Type B pancreatic cell (in vitro differentiated cells): ENCODE measurements around the gene CCDC194. TPM values are rescaled to one million over a fixed set of nuclear protein-coding genes. Genes with fewer than 3 reads are reported as not detected.

Source experiments
- DNase-seq: peaks from one replicate; pipeline ENCODE4 v3.0.0; 2021; ENCODE audit warnings: mixed read lengths; ENCODE audit not compliant: unreplicated experiment; ENCODE audit errors: extremely low spot score
- H3K27ac Mint-ChIP-seq: 2 replicates; pipeline ENCODE4 v1.8.0; 2021; ENCODE audit warnings: mild to moderate bottlenecking, mixed read lengths
- H3K27me3 Mint-ChIP-seq: 2 replicates; pipeline ENCODE4 v1.8.0; 2021; ENCODE audit warnings: mixed read lengths
- H3K36me3 Mint-ChIP-seq: 2 replicates; pipeline ENCODE4 v1.8.0; 2021; ENCODE audit warnings: mixed read lengths
- H3K4me1 Mint-ChIP-seq: one replicate; pipeline ENCODE4 v1.8.0; 2021; ENCODE audit warnings: mixed read lengths; ENCODE audit not compliant: unreplicated experiment
- H3K4me3 Mint-ChIP-seq: 2 replicates; pipeline ENCODE4 v1.8.0; 2021; ENCODE audit warnings: mild to moderate bottlenecking, mixed read lengths
- H3K9me3 Mint-ChIP-seq: 2 replicates; pipeline ENCODE4 v1.8.0; 2021; ENCODE audit warnings: mixed read lengths
- CTCF ChIP-seq: fragments of 200-600 bp; sonication (generic); conservative IDR thresholded peaks from 2 replicates; pipeline ENCODE4 v1.5.0; 2021; ENCODE audit warnings: antibody characterized with exemption, mild to moderate bottlenecking
- total RNA-seq: library from RNA; stranded (reverse); gene quantifications from 2 replicates; pipeline ENCODE4 v1.2.1, GENCODE V29; 2021; ENCODE audit warnings: low replicate concordance

Gene CCDC194
- total RNA-seq, 1 donor from 2014 or later: not detected

DNA sequence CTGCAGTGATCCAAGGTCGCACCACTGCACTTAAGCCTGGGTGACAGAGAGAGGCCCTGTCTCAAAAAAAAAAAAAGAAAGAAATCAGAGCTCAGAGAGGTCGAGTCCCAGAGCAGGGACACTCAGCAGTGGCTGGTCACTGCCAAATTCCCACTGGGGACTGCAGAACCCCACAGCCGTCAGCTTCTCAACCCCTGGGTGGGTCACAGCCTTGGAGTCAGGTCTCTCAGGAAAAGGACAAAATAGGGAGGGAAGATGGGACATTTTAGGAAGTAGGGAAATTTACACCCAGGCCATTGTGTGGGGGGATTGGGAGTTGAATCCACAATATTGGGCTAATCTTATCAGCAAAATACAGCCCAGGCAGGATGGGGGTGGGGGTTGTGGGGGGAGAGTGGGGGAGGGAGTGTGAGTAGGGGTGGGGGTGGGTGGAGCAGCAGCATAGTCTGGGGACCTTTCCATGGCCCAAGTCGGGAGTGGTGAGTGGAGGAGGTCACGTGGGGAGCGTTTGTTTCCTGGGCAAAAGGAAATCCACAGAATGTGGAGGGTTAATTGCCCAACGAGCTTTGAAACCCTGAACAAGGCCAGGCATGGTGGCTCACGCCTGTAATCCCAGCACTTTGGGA lies 5.0 kb upstream of the CCDC194 start:
- Mint-ChIP-seq H3K9me3 (no peaks in the 10 kb centered on the region), H3K36me3 (no peaks in the 10 kb centered on the region), H3K27me3 (peaks cover 4% of the 10 kb centered on the region), H3K27ac (no peak overlapping the region), H3K4me3 (no peak overlapping the region), H3K4me1 (no peaks in the 10 kb centered on the region)
- DNase-seq: no peak
- no peak for TF ChIP-seq CTCF

DNA sequence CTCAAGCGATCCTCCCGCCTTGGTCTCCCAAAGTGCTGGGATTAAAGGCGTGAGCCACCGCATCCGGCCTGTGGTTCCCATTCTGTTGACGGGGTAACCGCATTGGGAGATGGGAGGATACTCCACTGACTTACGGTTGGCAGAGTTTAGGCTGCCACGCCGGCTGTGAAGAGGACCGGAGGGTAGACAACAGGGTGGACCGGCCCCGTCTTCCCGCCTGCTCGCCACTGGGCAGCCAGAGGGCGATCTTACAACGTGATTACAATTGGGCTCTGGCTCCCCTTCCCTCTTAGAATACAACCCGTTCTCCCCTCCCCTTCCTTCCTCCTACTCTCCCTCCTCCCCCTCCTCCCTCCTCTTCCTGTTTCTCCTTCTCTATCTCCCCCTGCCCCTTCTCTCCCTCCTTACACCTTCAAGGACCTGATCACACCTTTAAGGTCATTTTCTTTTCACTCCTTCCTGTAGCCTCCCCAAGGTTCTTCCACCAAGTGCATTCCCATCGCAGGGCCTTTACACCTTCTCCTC lies 957 bp upstream of the CCDC194 start:
- TF ChIP-seq CTCF: peak; percentile 73
- no peak overlapping the region for H3K4me3 Mint-ChIP-seq

GRCh38 chr19:17393002-17393401 lies 994 bp downstream of the CCDC194 start:
- H3K27ac Mint-ChIP-seq: no peak overlapping the region

More for the DNA sequence above, 957 bp upstream of the CCDC194 start:
- Mint-ChIP-seq H3K27me3 (peaks cover 9% of the 10 kb centered on the region), H3K27ac (no peak overlapping the region), H3K9me3 (no peaks in the 10 kb centered on the region), H3K36me3 (no peaks in the 10 kb centered on the region), H3K4me1 (peaks cover 9% of the 10 kb centered on the region)
- DNase-seq: no peak

GRCh38 chr19:17391371-17392151 lies 2.4 kb downstream of the CCDC194 start:
- H3K4me1 Mint-ChIP-seq: peaks cover 9% of the 10 kb centered on the region
- no peak for DNase-seq
- H3K27me3 Mint-ChIP-seq: peaks cover 23% of the 10 kb centered on the region
- H3K27ac Mint-ChIP-seq: no peak overlapping the region
- H3K9me3 Mint-ChIP-seq: no peaks in the 10 kb centered on the region
- peak; percentile 56 for TF ChIP-seq CTCF
- peak overlapping the region; percentile 95 for H3K4me3 Mint-ChIP-seq
- no peaks in the 10 kb centered on the region for H3K36me3 Mint-ChIP-seq

More at GRCh38 chr19:17393002-17393401, 994 bp downstream of the CCDC194 start:
- no peaks in the 10 kb centered on the region for H3K9me3 Mint-ChIP-seq
- no peak overlapping the region for H3K4me3 Mint-ChIP-seq
- DNase-seq: no peak
- no peak for TF ChIP-seq CTCF
- no peaks in the 10 kb centered on the region for H3K36me3 Mint-ChIP-seq
- H3K27me3 Mint-ChIP-seq: peaks cover 20% of the 10 kb centered on the region
- peaks cover 9% of the 10 kb centered on the region for H3K4me1 Mint-ChIP-seq

- peaks cover 23% of the 10 kb centered on the region for H3K27me3 Mint-ChIP-seq
- peak overlapping the region; percentile 86 for H3K27ac Mint-ChIP-seq
- peak; percentile 94 for DNase-seq
- peak; percentile 82 for TF ChIP-seq CTCF
- peak overlapping the region; percentile 95 for H3K4me3 Mint-ChIP-seq
- no peaks in the 10 kb centered on the region for H3K36me3 Mint-ChIP-seq
- H3K4me1 Mint-ChIP-seq: peaks cover 9% of the 10 kb centered on the region
- no peaks in the 10 kb centered on the region for H3K9me3 Mint-ChIP-seq
Measured at GRCh38 chr19:17390665-17391370, 3.2 kb downstream of the CCDC194 start.
